OCI-LY7 (cell line): Measurements from ENCODE around the gene CCNL1. TPM values are rescaled to one million over a fixed set of nuclear protein-coding genes. Genes with fewer than 3 reads are reported as not detected.

ENCODE experiments used
- BruUV-seq: library from RNA; stranded (reverse); fragments of 400-500 nt; replicated peaks from 2 replicates; lab custom pipeline; 2021; lab: Mats Ljungman, UMichigan
- CTCF ChIA-PET: fragments of 300-600 bp; sonication (Branson Sonifier 250); formaldehyde crosslinking; loops from one replicate; lab custom pipeline; 2022; ENCODE audit warnings: antibody characterized with exemption; ENCODE audit not compliant: unreplicated experiment; lab: Charles Lee
- POLR2A ChIA-PET: fragments of 300-600 bp; sonication (Branson Sonifier 250); formaldehyde crosslinking; loops from one replicate; lab custom pipeline; 2022; ENCODE audit warnings: antibody characterized with exemption; lab: Charles Lee
- DNase-seq: peaks from one replicate; pipeline ENCODE4 v3.0.0-alpha.2; 2015; ENCODE audit warnings: low spot score
- H2AFZ ChIP-seq: fragments of 200-600 bp; sonication (generic), shearing (Covaris generic); 2 replicates; pipeline ENCODE4 v1.6.1; 2014; ENCODE audit warnings: mild to moderate bottlenecking, antibody characterized with exemption, low read length, moderate library complexity
- H3K27ac ChIP-seq: fragments of 200-600 bp; sonication (generic); 2 replicates; pipeline ENCODE4 v1.5.1; 2014; ENCODE audit warnings: mixed run types, low read depth, mild to moderate bottlenecking, moderate library complexity, low read length, inconsistent platforms; ENCODE audit not compliant: poor library complexity, severe bottlenecking
- H3K36me3 ChIP-seq: fragments of 200-600 bp; sonication (generic); 2 replicates; pipeline ENCODE4 v1.6.1; 2014; ENCODE audit warnings: mild to moderate bottlenecking, antibody characterized with exemption, low read length, moderate library complexity, mixed read lengths; ENCODE audit not compliant: insufficient read depth
- H3K4me1 ChIP-seq: fragments of 200-600 bp; sonication (generic); 2 replicates; pipeline ENCODE4 v1.5.1; 2014; ENCODE audit warnings: mild to moderate bottlenecking, low read length; ENCODE audit not compliant: insufficient read depth, poor library complexity, severe bottlenecking
- H3K4me2 ChIP-seq: fragments of 200-600 bp; sonication (generic); 2 replicates; pipeline ENCODE4 v1.6.1; 2014; ENCODE audit warnings: mild to moderate bottlenecking, low read length
- H3K4me3 ChIP-seq: fragments of 200-600 bp; sonication (generic); 2 replicates; pipeline ENCODE4 v1.5.1; 2014; ENCODE audit warnings: mild to moderate bottlenecking, low read depth, low read length; ENCODE audit not compliant: poor library complexity, severe bottlenecking
- H3K79me2 ChIP-seq: fragments of 200-600 bp; sonication (generic); 2 replicates; pipeline ENCODE4 v1.6.1; 2016; ENCODE audit warnings: low read depth, mild to moderate bottlenecking, low read length, moderate library complexity, mixed read lengths; ENCODE audit not compliant: insufficient read depth
- H3K9me2 ChIP-seq: fragments of 200-600 bp; sonication (generic); 2 replicates; pipeline ENCODE4 v1.6.1; 2016; ENCODE audit warnings: mild to moderate bottlenecking, low read length, mixed read lengths; ENCODE audit not compliant: insufficient read depth
- H3K9me3 ChIP-seq: fragments of 200-600 bp; sonication (generic); 2 replicates; pipeline ENCODE4 v1.6.1; 2014; ENCODE audit warnings: mild to moderate bottlenecking, mixed run types, low read length, mixed read lengths
- H4K20me1 ChIP-seq: fragments of 200-600 bp; sonication (generic); 2 replicates; pipeline ENCODE4 v1.6.1; 2014; ENCODE audit warnings: mild to moderate bottlenecking, antibody characterized with exemption, low read length, moderate library complexity, mixed read lengths; ENCODE audit not compliant: insufficient read depth
- EZH2phosphoT487 ChIP-seq: fragments of 200-600 bp; sonication (generic); IDR thresholded peaks from 2 replicates; pipeline ENCODE4 v1.6.1; 2018; ENCODE audit warnings: low read depth, borderline replicate concordance, mild to moderate bottlenecking, mixed run types, antibody characterized with exemption, low read length, moderate library complexity, mixed read lengths
- intact Hi-C: fragments of 100-400 bp; cut with micrococcal nuclease; formaldehyde crosslinking; loops from one replicate; pipeline ENCODE4 v1.10.0; 2022; ENCODE audit not compliant: unreplicated experiment
- total RNA-seq, 2 experiments: library from RNA; depleted of rRNA in 1 of 2; stranded (reverse); fragments of >200 nt in 1 of 2; shearing (Covaris generic) in 1 of 2; gene quantifications; 2 replicates each; pipeline ENCODE4 v1.2.3, GENCODE V29; 2014 to 2022
- TF ChIP-seq, protein P1 (sequence below): fragments of 200-600 bp; sonication (generic); conservative IDR thresholded peaks from 2 replicates; pipeline ENCODE4 v1.5.1; 2014; ENCODE audit warnings: mild to moderate bottlenecking, antibody characterized with exemption, low read length, moderate library complexity, mixed read lengths

Gene CCNL1
- total RNA-seq, 2 experiments from 2014 or later, result 158 to 280 TPM

DNA sequence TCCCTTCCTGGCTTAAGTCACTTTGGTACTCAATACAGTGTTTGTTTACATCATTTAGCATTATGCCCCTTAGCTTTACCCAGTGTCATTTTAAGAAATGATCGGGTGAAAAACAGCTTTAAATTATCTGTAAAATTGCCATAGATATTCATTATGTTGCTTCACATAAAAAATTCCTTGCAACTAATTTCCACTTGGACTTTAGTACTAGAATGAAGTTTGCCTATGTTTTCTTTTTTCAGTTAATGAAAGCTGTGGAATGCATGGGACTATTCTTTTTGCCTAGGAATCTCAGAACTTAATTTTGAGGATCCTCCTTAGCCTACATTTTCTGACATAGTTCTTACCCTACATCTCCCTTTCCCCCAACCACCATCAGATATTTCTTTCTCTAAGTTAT lies 38.4 kb downstream of the CCNL1 start:
- Histone ChIP-seq H3K36me3 (no peaks in the 10 kb centered on the region), H2AFZ (no peak overlapping the region), H3K9me2 (no peaks in the 10 kb centered on the region), H3K4me1 (no peaks in the 10 kb centered on the region), H3K4me3 (no peak overlapping the region), H4K20me1 (no peaks in the 10 kb centered on the region), H3K9me3 (no peaks in the 10 kb centered on the region), H3K27ac (no peak overlapping the region), H3K79me2 (no peaks in the 10 kb centered on the region), H3K4me2 (no peak overlapping the region)
- BruUV-seq, result no TSS peak
- TF ChIP-seq, protein P1, sequence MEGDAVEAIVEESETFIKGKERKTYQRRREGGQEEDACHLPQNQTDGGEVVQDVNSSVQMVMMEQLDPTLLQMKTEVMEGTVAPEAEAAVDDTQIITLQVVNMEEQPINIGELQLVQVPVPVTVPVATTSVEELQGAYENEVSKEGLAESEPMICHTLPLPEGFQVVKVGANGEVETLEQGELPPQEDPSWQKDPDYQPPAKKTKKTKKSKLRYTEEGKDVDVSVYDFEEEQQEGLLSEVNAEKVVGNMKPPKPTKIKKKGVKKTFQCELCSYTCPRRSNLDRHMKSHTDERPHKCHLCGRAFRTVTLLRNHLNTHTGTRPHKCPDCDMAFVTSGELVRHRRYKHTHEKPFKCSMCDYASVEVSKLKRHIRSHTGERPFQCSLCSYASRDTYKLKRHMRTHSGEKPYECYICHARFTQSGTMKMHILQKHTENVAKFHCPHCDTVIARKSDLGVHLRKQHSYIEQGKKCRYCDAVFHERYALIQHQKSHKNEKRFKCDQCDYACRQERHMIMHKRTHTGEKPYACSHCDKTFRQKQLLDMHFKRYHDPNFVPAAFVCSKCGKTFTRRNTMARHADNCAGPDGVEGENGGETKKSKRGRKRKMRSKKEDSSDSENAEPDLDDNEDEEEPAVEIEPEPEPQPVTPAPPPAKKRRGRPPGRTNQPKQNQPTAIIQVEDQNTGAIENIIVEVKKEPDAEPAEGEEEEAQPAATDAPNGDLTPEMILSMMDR, result no peak
- no peak for TF ChIP-seq EZH2phosphoT487
- DNase-seq, result no peak
- CTCF ChIA-PET, result interaction anchor here (2.6 kb wide), 1 partner anchor 16 kb away, joined by 9 read pairs; no protein-coding TSS in a partner anchor
- intact Hi-C loops, result no loop called here
- POLR2A ChIA-PET, result interaction anchor here (1.3 to 3.8 kb wide), 7 partner anchors 9 to 33 kb away, joined by 3 to 15 read pairs (median 4); no protein-coding TSS in a partner anchor

DNA sequence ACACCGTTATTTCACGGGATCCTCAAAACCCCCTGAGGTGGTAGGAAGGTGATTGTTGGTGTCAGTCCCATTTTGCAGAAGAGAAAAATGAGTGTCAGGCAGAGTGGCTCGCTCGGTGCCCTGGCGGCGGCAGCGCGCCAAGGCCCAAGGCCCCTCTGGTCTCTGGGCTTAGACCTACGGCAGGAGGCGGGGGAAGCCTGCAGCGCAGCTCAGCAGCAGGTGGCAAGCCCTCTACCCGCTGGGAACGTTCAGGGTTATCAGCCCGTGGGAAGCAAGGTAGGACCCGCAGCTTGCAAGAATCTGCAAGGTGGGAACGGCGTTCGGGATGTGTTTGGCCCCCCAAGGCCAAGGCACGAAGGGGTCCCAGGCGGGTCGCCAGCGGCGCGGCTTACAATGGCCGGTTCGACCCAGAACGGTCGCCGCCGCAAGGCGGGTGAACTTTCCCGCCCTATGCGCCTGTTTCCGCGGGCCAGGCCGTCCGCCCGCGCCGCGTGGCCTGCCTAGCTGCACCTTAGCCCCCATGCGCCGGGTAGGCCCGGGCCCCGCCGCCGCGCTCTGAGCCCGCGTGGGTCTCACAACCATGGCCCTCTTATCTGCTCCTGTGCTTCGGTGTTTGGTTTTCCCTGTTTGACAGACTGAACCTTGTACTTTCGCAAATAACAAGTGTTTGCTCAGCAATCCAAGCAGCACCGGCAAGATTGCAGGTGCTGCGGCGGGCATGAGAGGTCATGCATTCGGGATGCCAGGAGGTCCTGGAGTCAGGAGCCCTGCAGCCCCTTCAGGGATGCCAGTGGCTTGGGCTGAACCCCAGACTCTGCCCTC lies 39.7 kb downstream of the CCNL1 start:
- DNase-seq, result no peak
- intact Hi-C loops, result no loop called here
- ChIA-PET CTCF (no interaction called here), POLR2A (interaction anchor here (1.0 to 1.4 kb wide), 2 partner anchors 13 to 15 kb away, joined by 3 to 7 read pairs; no protein-coding TSS in a partner anchor)
- no peaks in the 10 kb centered on the region for H4K20me1 ChIP-seq
- no peaks in the 10 kb centered on the region for H3K4me1 ChIP-seq
- H3K4me2 ChIP-seq, result no peak overlapping the region
- no peak overlapping the region for H3K4me3 ChIP-seq
- no peaks in the 10 kb centered on the region for H3K79me2 ChIP-seq
- H3K9me3 ChIP-seq, result no peaks in the 10 kb centered on the region
- no peak for TF ChIP-seq EZH2phosphoT487
- TF ChIP-seq, protein P1, result no peak
- H3K36me3 ChIP-seq, result no peaks in the 10 kb centered on the region
- no peak overlapping the region for H2AFZ ChIP-seq
- H3K9me2 ChIP-seq, result no peaks in the 10 kb centered on the region
- BruUV-seq, result no TSS peak
- H3K27ac ChIP-seq, result no peak overlapping the region
